HG03159 (cell line): Measurements from ENCODE around the gene DLGAP4.
"Not testable (repeated sequence)": the region's sequence is repeated elsewhere in the genome, so short reads cannot be mapped to it uniquely, and the experiment has no call there.

Experiments
- ATAC-seq: cut with Tn5 transposase; IDR thresholded peaks from one replicate; pipeline ENCODE4 v1.9.1; 2021; ENCODE audit warnings: mild to moderate bottlenecking, moderate library complexity; ENCODE audit not compliant: unreplicated experiment

The DLGAP4 gene

GRCh38 chr20:36467076-36467999 lies 161.2 kb downstream of the DLGAP4 start:
- no peak for ATAC-seq

- ATAC-seq, result no peak
These were observed 162.2 kb downstream of the DLGAP4 start for GRCh38 chr20:36468149-36469000.

- ATAC-seq, result no peak
These were observed 163.8 kb downstream of the DLGAP4 start for GRCh38 chr20:36469973-36470372.

- ATAC-seq, result no peak
These were observed 165.9 kb downstream of the DLGAP4 start for GRCh38 chr20:36471885-36472636.

- no peak for ATAC-seq
These were observed 166.5 kb downstream of the DLGAP4 start for GRCh38 chr20:36472637-36473090.

GRCh38 chr20:36473164-36473563 lies 167.0 kb downstream of the DLGAP4 start:
- no peak for ATAC-seq

- no peak for ATAC-seq
These were observed 168.4 kb downstream of the DLGAP4 start for GRCh38 chr20:36474563-36474962.

- not testable (repeated sequence) for ATAC-seq
These were observed 168.9 kb downstream of the DLGAP4 start for GRCh38 chr20:36475054-36475453.

- no peak for ATAC-seq
These were observed 171.3 kb downstream of the DLGAP4 start for GRCh38 chr20:36477475-36477874.

- ATAC-seq, result no peak
These were observed 172.2 kb downstream of the DLGAP4 start for GRCh38 chr20:36478137-36478905.

GRCh38 chr20:36479938-36480337 lies 173.8 kb downstream of the DLGAP4 start:
- no peak for ATAC-seq

GRCh38 chr20:36480456-36481048 lies 174.4 kb downstream of the DLGAP4 start:
- no peak for ATAC-seq

- no peak for ATAC-seq
These were observed 175.4 kb downstream of the DLGAP4 start for GRCh38 chr20:36481380-36482043.

- no peak for ATAC-seq
These were observed 175.9 kb downstream of the DLGAP4 start for GRCh38 chr20:36482044-36482473.

GRCh38 chr20:36483209-36483918 lies 177.2 kb downstream of the DLGAP4 start:
- no peak for ATAC-seq

- no peak for ATAC-seq
These were observed 178.0 kb downstream of the DLGAP4 start for GRCh38 chr20:36483919-36484808.

GRCh38 chr20:36485286-36485685 lies 179.1 kb downstream of the DLGAP4 start:
- no peak for ATAC-seq

- no peak for ATAC-seq
These were observed 180.9 kb downstream of the DLGAP4 start for GRCh38 chr20:36487069-36487468.
